GM21529 (cell line): ENCODE data around the gene FZR1.
A peak's percentile ranks its signal among the peaks of the same experiment; 100 is the strongest.

ENCODE experiments used
- ATAC-seq: cut with Tn5 transposase; IDR thresholded peaks from one replicate; pipeline ENCODE4 v1.9.1; 2021; ENCODE audit not compliant: unreplicated experiment

Gene FZR1

DNA sequence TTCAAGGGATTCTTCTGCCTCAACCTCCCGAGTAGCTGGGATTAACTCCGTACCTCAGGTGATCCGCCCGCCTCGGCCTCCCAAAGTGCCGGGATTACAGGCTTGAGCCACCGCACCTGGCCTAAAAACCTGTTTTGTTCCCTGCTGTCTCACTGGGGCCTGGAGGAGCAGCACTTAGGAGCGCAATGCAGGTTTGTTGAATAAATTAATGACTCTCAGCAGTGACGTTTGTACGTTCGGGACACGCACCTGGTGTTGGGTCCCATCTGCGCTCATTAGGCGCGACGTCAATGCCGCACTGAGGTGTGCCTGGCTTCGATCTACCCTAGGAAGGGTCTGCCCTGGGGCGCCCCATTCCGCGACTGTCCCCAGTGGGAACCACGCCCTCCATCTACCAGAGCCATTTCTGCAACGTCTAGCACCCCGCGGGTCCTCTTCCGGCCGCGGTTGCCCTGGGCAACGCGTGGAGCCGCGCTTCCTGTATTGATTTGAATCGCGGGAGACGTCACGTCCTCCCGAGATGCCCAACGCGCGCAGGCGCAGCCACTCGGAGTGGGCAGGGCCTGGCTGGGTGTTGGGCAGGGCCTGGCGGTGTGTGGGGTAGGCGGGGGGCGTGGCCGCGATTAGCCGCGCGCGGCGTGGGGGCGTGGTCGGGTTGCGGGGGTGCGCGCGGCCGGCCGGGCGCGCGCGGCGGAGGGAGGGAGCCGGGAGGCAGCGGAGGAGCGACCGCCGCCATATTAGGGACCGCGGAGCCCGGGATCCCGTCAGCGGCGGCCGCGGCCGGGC lies at the start of gene FZR1:
Gene FZR1, plus strand, starts transcription at position 714 of the 786 bp plus-strand sequence. CDS start 16,679 bp downstream, outside the sequence.
- ATAC-seq = peak; percentile 81

DNA sequence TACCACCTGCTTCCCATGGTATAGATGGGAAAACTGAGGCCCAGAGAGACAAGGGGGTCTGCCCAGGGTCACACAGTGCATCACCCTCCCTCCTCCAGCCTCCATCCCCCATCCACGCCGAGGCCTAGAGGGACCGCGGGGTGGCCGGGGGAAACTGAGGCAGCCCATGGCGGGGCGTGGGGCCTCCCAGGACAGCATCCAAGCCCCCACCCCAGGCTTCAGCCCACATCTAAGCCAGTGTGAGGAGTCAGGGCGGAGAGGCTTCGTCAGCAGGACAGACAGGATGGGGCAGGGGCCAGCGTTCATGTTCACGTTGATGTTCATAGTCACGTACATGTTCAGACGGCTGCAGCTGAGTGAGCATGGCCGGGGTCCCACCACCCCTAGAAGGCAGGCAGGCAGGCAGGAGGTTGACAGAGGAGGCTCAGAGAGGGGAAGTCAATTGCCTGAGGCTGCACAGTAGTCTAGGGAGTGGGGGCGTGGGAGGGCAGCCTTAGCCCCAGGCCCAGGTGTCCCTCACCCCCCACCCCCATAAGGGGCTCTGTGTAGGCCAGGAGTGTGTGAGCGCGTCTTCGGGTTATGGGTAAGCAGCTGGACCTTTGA lies 49.1 kb upstream of the FZR1 start:
- ATAC-seq = no peak

DNA sequence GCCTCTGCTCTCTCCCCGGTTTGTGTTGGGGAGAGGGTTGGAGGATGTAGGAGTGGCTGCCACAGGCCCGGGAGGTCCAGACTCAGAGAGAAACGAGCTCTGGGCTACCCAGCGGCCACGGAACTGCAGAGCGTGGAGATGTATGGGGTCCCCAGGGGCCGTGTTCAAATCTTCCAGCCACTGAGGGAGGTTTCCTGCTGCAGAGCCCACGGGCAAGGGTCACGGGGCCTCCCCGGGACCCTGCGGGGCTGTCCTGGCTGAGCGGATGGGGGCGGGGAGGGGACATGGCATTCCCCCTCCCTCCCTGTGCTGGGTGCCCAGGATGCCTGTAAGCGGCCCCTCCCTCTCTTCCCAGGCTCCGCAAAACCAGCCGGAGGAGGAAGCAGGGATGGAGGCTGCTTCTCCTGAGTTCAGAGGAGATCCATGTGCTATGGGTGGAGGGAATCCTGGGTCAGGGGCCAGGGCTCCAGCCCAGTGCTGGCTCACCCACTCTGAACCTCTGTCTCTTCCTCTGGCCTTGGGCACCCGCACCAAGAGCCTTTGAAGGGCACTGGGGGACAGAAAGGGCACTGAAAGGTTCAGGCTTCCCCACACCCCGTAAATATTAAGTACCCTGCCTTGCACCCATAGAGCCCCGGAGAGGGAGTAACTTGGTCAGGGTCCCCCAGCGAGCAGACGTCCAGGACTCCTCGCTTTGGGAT lies 48.4 kb upstream of the FZR1 start:
- ATAC-seq = no peak

DNA sequence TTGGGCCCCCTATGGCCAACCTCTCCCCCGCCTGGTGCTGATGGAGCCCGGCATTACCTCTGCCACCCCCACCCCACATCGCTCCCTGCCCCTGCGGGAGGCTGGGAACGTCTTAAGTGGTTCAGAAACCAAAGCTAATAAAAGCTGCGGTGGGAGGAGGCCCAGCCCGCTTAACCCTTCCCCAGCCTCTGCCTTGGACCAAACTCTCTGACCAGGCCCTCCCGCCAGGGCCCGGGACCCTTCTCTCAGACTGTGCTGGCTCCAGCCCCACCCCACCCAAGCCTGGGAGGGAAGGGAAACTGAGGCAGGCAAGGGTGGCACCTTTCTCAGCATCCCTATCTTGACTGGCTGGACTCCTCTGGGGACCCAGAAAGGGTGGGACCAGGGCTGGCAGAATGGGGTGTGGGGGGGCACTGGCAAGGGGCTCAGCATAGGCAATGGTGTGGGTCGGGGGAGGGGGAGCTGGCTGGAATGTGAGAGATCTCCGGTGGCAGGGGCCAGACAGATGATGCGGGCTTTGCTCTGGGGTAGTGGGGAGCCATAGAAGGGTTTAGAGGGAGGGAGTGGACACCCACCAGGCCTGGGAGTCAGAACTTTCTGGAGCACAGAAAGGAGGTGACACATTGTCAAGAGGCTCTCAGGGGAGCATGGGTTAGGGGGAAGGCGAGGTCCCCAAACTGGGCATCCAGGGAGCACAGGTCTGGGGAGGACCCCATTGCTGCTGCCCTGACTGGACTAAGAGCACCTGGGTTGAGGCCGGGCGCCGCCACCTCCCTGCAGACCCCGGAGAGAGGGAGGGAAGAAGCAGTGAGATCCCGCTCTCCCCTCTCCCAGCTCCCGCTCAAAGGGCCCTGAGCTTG lies 47.7 kb upstream of the FZR1 start:
- ATAC-seq = no peak

DNA sequence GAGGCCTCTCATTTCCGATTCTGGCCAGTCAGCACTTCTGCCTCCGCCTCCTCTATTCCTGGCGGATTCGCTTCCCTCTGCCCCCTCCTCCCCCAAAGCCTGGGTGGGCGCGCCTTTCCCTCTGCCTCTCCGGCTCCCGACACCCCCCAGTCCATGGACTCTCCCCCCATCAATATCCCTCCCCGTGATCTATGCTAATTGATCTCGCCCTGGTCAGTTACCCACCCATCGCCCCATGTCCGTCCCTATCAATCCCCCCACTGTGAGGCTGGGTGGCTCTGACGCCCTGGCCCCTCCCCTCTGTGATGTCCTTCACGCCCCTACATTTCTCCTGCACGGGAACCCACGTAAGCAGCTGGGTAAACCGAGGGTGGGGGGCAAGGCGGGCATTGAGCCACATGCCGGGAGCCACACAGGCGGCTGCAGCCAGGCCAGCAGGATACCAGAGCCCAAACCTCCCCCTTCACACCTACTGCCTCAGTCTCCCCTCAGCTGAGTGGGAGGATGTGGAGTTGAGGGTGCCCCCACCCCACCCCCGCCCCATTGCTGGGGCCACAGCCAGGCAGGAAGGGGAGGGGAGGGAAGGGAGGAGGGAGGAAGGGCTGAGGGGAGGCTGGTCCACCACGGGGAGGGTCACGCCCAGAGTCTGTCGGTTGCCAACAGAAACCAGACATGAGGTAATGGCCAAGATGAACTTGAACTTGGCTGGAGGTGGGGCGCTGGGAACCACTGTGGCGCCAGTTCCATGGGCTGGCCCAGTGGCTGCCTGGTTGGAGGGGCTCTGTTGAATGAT lies 46.8 kb upstream of the FZR1 start:
- no peak for ATAC-seq

DNA sequence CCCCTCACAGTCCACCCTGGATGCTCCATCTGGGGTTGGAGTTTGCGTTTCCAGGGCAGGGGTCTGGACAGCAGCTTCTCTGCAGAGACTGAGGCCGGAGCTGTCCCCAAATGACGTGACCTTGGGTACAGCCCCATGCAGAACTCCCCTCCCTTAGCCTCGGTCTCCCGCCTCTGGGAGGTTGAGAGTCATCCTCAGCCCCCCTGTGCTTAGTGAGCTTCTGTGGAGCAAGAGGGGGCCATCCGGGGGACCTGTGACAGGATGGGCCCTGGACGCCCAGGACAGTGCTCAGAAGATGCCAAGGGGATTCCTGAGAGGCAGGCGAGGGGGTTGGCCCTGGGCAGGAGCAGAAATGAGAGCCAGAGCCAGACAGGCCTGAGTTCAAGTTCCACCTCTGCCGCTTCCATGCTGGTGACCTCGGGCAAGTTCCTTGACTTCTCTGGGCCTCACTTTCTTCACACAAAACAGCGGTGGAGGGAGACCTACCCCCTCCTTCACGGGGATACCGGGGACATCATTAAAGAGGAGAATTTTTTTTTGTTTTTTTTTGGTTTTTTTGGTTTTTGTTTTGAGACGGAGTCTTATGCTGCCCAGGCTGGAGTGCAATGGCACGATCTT lies 46.0 kb upstream of the FZR1 start:
- ATAC-seq = no peak

DNA sequence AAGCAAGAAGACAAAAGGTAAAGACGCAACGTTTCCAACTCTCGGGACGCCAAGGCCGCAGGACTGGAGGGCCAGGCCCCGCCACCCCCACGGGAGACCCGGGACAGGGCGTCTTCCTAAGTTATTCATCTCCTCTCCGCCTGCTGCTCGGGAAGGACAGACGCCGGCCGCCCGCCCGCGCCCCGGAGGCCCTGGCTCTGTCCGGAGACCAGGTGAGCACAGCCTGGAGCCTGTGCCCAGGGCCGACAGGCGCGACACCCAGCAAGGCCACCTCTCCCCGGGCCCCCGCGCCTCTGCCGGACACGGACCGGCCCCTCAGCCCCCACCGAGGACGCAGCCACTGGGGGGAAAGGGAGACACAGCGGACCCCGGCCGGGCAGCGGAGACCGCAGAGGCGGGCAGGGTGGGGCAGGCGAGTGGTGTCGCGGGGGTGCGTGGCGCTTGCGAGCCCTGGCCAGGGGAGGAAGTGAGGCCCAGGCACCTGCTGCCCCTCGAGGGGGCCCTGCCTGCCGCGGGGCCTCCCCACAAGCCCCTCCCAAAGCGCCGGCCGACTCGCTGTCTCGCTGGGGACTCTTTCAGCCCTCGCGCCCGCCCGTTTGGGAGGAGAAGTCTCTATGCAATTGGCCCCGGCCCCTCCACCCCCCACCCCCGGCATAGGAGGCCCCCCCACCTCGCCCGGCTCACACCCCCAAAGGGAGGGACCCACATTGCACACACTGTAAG lies 43.0 kb upstream of the FZR1 start:
- ATAC-seq = no peak

DNA sequence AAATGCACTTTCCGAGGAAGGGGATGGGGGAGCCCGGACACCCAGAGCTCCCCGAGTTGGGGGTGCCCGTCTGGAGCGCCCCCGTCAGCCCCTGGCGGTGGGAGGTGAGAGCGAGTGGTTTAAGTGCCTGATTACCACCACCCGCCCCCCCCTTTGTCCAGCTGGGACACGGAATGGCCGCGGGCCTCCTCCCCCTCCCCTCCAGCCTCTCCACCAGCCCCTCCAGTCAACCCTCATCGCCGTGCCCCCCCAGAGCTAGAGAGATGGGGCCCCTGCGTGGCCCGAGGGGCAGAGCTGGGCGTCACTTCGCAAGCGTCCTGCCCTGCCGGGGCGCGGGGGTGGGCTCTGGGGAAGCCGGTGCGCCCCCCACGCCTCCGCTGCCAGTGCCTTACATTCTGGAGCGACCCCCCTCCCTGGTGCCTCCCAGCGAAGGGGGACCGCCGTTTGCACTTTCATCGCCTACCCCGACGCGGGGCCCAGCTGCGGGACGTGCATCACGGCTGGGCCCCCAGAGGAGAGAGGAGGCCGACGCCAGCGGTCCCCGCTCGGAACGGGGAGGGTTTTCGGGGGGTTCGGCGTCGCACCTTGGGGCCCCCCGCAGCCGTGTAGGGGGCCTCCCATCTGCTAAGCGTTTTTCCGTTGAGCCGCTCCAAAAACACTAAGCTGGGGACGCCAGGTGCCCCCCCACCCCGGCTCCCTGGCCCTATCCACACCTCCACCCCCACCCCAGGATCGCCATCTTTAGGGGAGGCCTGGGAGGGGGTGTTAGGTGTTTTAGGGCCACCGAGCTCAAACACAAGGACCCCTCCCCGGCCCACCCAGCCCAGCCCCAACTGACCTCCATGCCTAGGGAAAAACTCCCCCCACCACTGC lies 42.2 kb upstream of the FZR1 start:
- no peak for ATAC-seq

DNA sequence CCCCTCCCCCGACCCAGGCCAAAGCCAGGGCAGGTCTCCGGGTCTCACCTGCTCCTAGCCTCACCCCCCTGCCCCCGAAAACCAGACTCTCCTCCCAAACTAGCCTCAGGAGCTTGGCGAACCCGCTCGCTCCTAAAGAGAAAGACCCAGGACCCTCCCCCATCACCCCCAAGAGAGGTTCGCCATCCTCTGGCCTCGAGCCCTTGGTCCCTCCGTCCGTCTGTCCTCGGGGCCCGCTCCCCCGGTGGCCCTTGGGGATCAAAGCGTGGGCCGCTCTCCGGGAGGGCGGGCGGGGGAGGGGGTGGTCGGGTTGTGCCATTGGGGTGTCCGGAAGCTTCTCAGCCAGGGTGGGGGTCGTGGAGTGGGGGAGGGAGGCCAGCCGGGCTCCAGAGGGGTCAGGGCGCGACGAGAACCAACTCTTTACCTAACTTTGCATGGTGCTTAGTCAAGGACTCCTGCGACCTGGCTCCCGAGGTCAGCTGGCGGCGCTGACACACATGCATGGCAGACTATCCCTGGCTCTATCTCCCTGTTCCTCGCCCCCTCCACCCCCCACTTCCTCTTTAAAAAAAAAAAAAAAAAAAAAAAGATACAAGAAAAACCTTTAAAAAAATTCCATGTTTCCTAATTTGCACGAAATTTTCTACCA lies 41.4 kb upstream of the FZR1 start:
- no peak for ATAC-seq

DNA sequence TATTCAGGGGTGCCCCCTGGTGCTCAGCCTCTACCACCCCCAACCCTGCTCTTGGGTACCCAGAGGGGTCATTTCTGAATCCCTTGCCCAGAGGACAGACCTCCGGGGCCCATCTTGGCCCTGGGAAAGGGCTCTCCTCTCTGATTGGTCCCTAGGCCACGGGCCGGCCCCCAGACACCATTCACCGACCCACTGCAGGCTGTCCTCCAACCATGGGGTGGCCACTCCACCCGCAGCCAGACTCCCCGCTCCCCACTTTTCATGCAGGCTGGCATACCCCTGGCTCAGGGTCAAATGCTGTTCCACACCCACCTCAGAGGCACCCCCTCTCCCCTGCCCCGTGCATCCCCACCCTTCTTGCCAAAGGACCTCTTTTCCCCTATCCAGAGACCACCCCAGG lies 40.6 kb upstream of the FZR1 start:
- no peak for ATAC-seq

DNA sequence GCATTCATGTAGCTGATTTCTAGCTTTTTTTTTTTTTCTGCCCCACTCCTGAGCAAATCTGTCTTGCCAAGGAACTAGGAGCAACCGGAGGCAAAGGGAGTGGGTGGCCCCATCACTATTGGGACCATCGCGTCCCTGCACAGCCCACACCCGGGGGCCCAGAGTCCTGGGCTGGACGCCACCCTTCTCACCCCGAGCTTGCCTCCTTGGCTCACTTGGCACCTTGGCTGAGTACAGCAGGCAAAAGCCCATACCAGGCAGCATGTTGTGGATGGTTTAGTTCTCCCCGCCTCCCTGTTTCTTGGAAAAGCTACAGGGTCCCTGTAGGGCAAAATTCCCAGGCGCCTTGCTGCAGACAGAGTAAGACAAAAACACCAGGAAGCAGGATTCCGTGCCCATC lies 39.5 kb upstream of the FZR1 start:
- no peak for ATAC-seq

DNA sequence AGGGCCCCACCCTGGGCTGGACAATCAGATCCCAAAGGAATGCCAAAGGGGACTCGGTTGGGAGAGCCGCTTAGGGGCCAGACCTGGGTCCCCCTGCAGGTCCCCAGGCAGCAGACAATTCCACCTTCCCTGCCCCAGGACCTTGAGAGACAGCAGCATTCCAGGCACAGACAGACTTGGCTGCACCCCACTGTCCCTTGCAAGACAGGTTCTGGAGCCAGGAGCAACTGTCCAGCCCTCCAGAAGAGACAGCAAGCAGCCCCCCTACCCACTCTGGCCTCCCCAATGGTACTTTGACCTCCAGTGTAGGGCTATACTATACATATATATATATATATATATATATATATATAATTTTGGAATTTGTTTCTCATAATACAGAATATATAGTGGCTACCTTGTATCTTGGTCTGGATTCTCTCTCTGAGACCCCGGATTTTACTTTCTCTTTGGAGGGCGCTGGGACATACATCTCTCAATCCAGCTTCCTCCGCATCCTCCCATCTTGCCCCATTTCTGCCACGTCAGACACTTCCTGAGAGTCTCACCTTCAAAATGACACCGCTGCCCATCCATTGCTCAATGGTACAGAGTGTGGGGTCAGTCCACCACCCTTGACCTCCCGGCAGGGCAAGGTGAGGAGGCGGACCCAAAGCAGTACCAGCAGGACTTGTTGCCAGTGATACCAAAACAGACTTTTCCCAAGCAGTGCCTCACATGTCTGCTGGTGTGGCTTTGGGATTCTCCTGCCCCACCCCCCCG lies 38.5 kb upstream of the FZR1 start:
- ATAC-seq = no peak

DNA sequence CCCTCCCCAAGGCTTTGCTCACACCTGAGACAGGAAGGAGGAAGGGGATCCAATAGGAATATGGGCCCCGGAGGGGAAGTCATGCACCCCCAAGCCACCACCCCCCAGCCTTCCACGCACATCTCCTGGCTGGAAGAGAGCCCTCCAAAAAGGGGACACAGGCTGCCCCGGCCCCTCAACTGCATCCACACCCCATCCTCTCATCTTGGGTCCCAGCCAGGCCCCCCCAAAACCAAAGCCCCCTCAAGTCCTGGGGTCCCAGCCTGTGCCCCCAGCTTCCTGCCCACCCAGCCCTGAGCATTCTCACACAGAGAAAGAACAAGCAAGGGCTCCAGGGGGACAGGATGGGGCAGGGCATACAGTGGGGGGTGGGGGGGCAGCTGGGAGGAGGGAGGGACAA lies 37.9 kb upstream of the FZR1 start:
- no peak for ATAC-seq

DNA sequence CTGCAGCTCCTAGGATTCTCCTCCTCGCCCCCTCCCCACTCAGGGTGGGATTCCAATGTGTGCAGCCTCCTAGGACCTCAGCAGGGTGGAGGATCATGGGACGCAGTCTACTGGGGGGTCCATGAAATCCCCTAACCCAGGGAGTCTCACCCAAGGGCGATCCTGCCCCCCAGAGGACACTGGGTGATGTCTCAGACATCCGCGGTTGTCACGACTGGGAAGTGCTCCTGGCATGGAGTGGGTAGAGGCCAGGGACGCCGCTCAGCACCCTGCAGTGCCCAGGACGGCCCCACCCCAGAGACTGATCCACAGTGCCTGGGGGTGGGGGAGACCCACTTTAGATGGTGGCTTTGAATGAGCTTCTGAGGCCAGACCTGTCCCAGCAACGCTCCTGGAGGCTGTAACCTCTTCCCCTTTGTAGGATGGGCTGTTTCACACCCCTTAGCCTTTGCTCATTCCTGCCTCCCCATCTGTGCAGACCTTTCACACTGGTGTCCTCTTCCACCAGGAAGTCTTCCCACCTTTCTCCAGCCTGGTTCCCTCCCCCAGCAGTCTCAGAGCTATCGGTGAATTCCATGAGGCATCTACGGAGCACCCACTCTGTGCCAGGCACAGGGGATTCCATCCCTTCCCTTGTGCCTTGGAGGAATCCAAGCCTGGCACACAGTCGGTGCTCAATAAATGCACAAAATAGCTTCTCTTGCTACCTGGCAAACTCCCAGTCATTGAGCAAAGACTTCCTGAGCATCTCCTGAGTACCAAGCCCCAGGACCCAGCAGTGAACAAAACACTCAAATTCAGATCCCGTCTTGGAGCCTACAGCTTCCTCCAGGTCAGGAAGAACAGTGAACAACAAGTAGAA lies 36.2 kb upstream of the FZR1 start:
- no peak for ATAC-seq

DNA sequence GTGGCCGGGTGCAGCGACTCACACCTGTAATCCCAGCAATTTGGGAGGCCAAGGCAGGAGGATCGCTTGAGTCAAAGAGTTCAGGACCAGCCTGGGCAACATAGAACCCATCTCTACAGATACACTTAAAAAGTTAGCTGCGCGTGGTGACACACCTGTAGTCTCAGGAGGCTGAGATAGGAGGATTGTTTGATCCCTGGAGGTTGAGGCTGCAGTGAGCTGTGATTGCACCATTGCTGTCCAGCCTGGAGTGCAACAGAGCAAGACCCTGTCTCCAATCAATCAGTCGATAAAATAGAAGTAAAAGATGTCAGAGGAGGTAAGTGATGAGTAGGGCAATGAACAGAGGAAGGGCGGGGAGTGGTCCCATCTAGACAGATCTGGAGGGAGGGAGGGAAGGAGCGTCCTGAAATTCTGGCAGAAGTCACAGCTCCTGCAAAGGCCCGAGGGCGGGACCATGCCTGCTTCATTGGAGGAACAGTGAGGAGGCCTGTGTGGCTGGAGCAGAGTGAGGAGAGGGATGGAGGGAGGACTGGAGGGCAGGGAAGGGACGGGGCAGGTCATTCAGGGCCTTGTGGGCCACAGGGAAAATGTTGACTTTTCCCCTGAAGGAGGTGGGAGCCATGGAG lies 35.5 kb upstream of the FZR1 start:
- no peak for ATAC-seq
